Psoas muscle (tissue), 8 donors: ENCODE measurements around the gene ARHGAP42. TPM values are rescaled to one million over a fixed set of nuclear protein-coding genes. Genes with fewer than 3 reads are reported as not detected.

ENCODE experiments used
- ATAC-seq, 4 donors: fragments of 200-7000 bp; cut with Tn5 transposase; one replicate each; pipeline ENCODE4 v1.9.1; 2020; ENCODE audit warnings: moderate library complexity in 3 of 4, mild to moderate bottlenecking in 2 of 4
- DNase-seq, 2 donors: peaks; one replicate each; pipeline ENCODE4 v3.0.0-alpha.2; 2020
- H3K27ac ChIP-seq: fragments of 200-600 bp; one replicate; pipeline ENCODE4 v1.8.0; 2022
- H3K27me3 ChIP-seq, 3 donors: fragments of 200-600 bp in 1 of 3; one replicate each; pipeline versions ENCODE4 v1.6.1 to v1.8.0; 2013 to 2022; ENCODE audit warnings: low read length in 2 of 3, mild to moderate bottlenecking in 2 of 3, moderate library complexity in 1 of 3; ENCODE audit not compliant: insufficient read depth in 3 of 3
- H3K36me3 ChIP-seq, 2 donors: fragments of 200-600 bp in 1 of 2; one replicate each; pipeline versions ENCODE4 v1.6.1 to v1.8.0; 2013 to 2022; ENCODE audit warnings: low read depth in 1 of 2, mild to moderate bottlenecking in 1 of 2, moderate library complexity in 1 of 2; ENCODE audit not compliant: insufficient read depth in 1 of 2
- H3K4me1 ChIP-seq: fragments of 200-600 bp; one replicate; pipeline ENCODE4 v1.8.0; 2022
- H3K4me3 ChIP-seq: fragments of 200-600 bp; one replicate; pipeline ENCODE4 v1.8.0; 2022; ENCODE audit warnings: mild to moderate bottlenecking
- H3K9me3 ChIP-seq: fragments of 200-600 bp; one replicate; pipeline ENCODE4 v1.8.0; 2022
- WGBS, 3 donors: extraction: QIAGEN DNeasy Blood & Tissue Kit; methylation state at CpG; one replicate each; pipeline versions ENCODE4 v1.1.6 to v1.1.7; 2013; 5-methylcytosine and 5-hydroxymethylcytosine counted together
- intact Hi-C, 2 donors: fragments of 100-400 bp; cut with DNase I; formaldehyde crosslinking; loops; one replicate each; pipeline versions ENCODE4 v1.11.0 to v1.14.2; 2022
- polyA plus RNA-seq, 3 donors: library from polyadenylated mRNA; stranded (reverse); fragments of 200-250 nt; gene quantifications; one replicate each; pipeline ENCODE4 v1.2.3, GENCODE V29; 2013
- total RNA-seq, 4 donors: library from RNA; stranded (reverse); fragmentation: NEBNext Ultra II Directional in 2 of 4; extraction: Animal tissue kit (Norgen Biotek cat#: 25700) in 2 of 4; gene quantifications; one replicate each; pipeline versions ENCODE4 v1.2.1 to v1.2.4, GENCODE V29; 2021 to 2023
- TF ChIP-seq, protein P1 (sequence below): fragments of 200-600 bp; IDR thresholded peaks from one replicate; pipeline ENCODE4 v1.8.0; 2022; ENCODE audit warnings: antibody characterized with exemption
- donor health status: healthy with polysubstance abuse.
- donor health status: DM: no; HTN: no; CAD: no; lungs with moderate emphysema.
- donor health status: Bipolar disorder and iron deficiency.
- donor health status: healthy.
- donor health status: DM: yes; HTN: yes; CAD: no.
- donor health status: DM: no; HTN: no; CAD: no.
- donor health status: DM: no; HTN: no; CAD: no.
- donor health status: DM: yes; HTN: yes; CAD: no.

Gene ARHGAP42
- total and polyA plus RNA-seq, 7 donors: 3.8 to 12.3 (median 7.2) TPM

DNA sequence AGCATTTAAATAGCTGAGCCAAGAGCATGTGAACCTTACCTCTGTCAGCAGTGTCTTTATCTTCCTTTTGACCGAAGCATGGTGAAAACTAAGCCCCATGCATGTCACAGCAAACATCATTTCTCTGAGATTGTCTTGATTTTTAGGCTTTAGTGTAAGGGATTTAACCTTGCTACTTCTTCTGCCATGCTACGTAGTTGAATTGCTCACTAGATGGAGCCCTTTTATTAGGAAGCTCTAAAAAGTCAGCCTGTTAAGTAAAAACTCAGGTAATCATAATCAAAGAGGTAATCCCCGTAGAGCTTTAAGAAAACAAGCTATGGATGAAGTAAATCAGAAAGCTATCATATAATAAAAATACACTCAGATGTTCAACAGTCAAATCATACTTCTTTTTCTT, 293.1 kb downstream of the ARHGAP42 start:
- H3K27me3 ChIP-seq: no peaks in the 10 kb centered on the region
- H3K4me1 ChIP-seq: no peaks in the 10 kb centered on the region
- H3K36me3 ChIP-seq: peaks cover 10 to 40% of the 10 kb centered on the region in 2 donors
- H3K9me3 ChIP-seq: no peaks in the 10 kb centered on the region
- WGBS, 3 donors: 88 to 96% (median 94%) methylated on average over 3 of the region's 3 CpGs
- H3K27ac ChIP-seq: no peak overlapping the region
- no peak overlapping the region for H3K4me3 ChIP-seq
- no peak for DNase-seq
- ATAC-seq: no peak
- intact Hi-C loops: no loop called here
- TF ChIP-seq, protein P1, sequence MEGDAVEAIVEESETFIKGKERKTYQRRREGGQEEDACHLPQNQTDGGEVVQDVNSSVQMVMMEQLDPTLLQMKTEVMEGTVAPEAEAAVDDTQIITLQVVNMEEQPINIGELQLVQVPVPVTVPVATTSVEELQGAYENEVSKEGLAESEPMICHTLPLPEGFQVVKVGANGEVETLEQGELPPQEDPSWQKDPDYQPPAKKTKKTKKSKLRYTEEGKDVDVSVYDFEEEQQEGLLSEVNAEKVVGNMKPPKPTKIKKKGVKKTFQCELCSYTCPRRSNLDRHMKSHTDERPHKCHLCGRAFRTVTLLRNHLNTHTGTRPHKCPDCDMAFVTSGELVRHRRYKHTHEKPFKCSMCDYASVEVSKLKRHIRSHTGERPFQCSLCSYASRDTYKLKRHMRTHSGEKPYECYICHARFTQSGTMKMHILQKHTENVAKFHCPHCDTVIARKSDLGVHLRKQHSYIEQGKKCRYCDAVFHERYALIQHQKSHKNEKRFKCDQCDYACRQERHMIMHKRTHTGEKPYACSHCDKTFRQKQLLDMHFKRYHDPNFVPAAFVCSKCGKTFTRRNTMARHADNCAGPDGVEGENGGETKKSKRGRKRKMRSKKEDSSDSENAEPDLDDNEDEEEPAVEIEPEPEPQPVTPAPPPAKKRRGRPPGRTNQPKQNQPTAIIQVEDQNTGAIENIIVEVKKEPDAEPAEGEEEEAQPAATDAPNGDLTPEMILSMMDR: peak; percentile 11

DNA sequence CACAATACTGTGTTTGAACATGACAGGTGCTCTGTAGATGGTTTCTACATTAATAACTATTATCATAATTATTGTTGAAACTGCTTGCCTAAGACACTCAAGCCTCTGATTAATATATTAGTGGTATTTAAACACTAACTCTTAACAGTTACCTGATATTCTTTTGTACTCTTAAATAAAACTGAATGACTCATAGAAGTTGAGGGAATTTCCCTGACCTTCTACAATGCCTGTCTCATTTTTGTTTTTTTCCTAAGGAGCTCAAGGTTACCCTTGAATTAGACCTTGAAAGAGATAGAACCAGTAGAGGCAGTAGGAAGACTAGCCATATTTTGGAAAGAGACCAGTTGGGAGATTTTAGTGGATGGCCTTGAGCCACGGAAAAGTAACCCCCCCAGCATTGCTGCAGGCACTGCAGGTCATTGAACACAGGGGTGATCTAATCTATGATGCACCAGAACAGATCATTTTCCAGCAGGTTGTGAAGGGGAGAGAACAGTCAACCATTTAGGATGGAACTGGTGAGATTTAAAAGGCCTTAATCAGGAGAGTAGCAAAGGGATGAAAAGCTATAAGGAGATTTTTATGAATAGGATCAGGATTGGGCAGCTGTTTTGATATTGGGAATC, 294.2 kb downstream of the ARHGAP42 start:
- intact Hi-C loops: no loop called here
- H3K4me3 ChIP-seq: no peak overlapping the region
- WGBS, 3 donors: 72 to 84% (median 84%) methylated on average over 1 of the region's 1 CpG
- no peak overlapping the region for H3K27ac ChIP-seq
- H3K27me3 ChIP-seq: no peaks in the 10 kb centered on the region
- TF ChIP-seq, protein P1: no peak
- ATAC-seq (no peak), DNase-seq (no peak)
- no peaks in the 10 kb centered on the region for H3K9me3 ChIP-seq
- H3K36me3 ChIP-seq: peaks cover 7 to 28% of the 10 kb centered on the region in 2 donors
- H3K4me1 ChIP-seq: no peaks in the 10 kb centered on the region

DNA sequence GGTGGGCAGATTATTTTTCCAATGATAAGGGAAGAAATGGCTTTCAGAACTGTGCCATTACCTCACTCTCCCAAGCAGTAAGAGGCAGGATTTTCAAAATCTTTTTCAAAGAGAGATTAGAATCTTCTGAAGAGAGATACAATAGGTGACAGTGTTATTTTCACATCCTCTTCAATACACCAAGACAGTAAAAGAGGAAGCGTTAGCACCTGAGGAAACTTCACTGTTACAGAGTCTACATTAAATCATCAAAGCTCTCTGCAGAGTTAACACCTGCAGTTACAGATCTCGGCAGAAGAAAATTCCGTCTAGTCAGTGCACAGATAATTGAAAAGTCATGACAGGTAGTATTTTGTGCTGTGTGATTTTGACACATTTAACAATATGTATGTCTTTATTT, 297.6 kb downstream of the ARHGAP42 start:
- H3K36me3 ChIP-seq: peaks cover 0 to 3% of the 10 kb centered on the region in 2 donors
- H3K9me3 ChIP-seq: no peaks in the 10 kb centered on the region
- H3K27me3 ChIP-seq: no peaks in the 10 kb centered on the region
- no peaks in the 10 kb centered on the region for H3K4me1 ChIP-seq
- no peak overlapping the region for H3K4me3 ChIP-seq
- TF ChIP-seq, protein P1: no peak
- WGBS, 3 donors: 94 to 95% (median 94%) methylated on average over 3 of the region's 3 CpGs
- DNase-seq (no peak), ATAC-seq (no peak)
- intact Hi-C loops: no loop called here
- H3K27ac ChIP-seq: no peak overlapping the region

DNA sequence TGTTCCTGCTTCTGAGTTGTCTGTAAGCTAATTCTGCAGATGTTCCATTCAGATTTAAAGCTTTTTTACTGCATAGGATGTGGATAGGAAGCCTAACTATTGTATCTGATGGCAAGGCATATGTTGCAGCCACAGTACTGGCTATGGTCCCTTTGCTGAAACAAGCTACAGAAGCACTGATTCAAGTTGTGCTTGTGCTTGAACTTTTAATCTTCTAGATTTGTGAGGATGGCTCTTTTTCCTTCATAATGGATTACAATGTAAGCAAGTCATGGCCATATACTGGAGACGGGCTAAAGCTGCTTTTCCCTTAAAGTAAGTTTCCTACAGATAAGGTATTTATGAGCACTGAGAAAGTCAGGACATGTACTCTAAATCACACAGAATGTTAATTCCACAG, 303.8 kb downstream of the ARHGAP42 start:
- intact Hi-C loops: no loop called here
- H3K27me3 ChIP-seq: no peaks in the 10 kb centered on the region
- no peaks in the 10 kb centered on the region for H3K4me1 ChIP-seq
- TF ChIP-seq, protein P1: no peak
- H3K9me3 ChIP-seq: no peaks in the 10 kb centered on the region
- ATAC-seq (no peak), DNase-seq (no peak)
- peaks cover 0 to 3% of the 10 kb centered on the region in 2 donors for H3K36me3 ChIP-seq
- 94 to 97% (median 96%) methylated on average over 1 of the region's 1 CpG for WGBS, 3 donors
- H3K4me3 ChIP-seq: no peak overlapping the region
- H3K27ac ChIP-seq: no peak overlapping the region

DNA sequence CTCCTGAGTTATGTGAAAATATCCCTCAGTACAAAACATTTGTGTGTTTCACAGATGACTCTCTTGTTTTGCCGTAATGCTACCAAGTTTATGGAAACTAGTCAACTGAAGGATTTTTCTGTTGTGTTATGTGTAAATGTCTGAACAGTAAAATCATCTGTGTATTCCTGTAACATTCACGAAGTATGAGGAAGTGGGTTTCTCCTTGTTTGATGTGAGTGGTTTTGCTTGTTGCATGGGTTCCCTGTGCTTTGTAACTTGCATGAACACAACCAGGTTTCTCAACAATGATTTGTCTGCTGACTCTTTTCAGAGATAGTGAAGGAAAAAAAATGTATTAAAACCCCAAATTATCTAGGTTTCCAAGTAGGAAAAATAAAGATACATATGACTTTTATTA, 304.5 kb downstream of the ARHGAP42 start:
- intact Hi-C loops: no loop called here
- H3K9me3 ChIP-seq: no peaks in the 10 kb centered on the region
- H3K4me1 ChIP-seq: no peaks in the 10 kb centered on the region
- peaks cover 0 to 3% of the 10 kb centered on the region in 2 donors for H3K36me3 ChIP-seq
- TF ChIP-seq, protein P1: no peak
- H3K4me3 ChIP-seq: no peak overlapping the region
- no peak for ATAC-seq
- H3K27ac ChIP-seq: no peak overlapping the region
- 88 to 94% (median 89%) methylated on average over 2 of the region's 2 CpGs for WGBS, 3 donors
- no peaks in the 10 kb centered on the region for H3K27me3 ChIP-seq
- DNase-seq: no peak
